HG03520 (cell line): Measurements from ENCODE around the gene SLC16A4.

ENCODE experiments used
- ATAC-seq: cut with Tn5 transposase; IDR thresholded peaks from one replicate; pipeline ENCODE4 v1.9.1; 2021; ENCODE audit warnings: mild to moderate bottlenecking, moderate library complexity; ENCODE audit not compliant: unreplicated experiment

Gene SLC16A4

GRCh38 chr1:110335265-110335664, 55.6 kb downstream of the SLC16A4 start:
- ATAC-seq, result no peak

- ATAC-seq, result no peak
Measured at GRCh38 chr1:110328700-110329099, 62.1 kb downstream of the SLC16A4 start.

GRCh38 chr1:110328274-110328673, 62.6 kb downstream of the SLC16A4 start:
- ATAC-seq, result no peak

GRCh38 chr1:110326826-110327225, 64.0 kb downstream of the SLC16A4 start:
- no peak for ATAC-seq

- no peak for ATAC-seq
Measured at GRCh38 chr1:110324667-110325066, 66.2 kb downstream of the SLC16A4 start.

GRCh38 chr1:110321846-110322245, 69.0 kb downstream of the SLC16A4 start:
- no peak for ATAC-seq

GRCh38 chr1:110321045-110321444, 69.8 kb downstream of the SLC16A4 start:
- ATAC-seq, result no peak

GRCh38 chr1:110320168-110320518, 70.7 kb downstream of the SLC16A4 start:
- ATAC-seq, result no peak

GRCh38 chr1:110319332-110320167, 71.3 kb downstream of the SLC16A4 start:
- no peak for ATAC-seq

- no peak for ATAC-seq
Measured at GRCh38 chr1:110318046-110318445, 72.8 kb downstream of the SLC16A4 start.

GRCh38 chr1:110316735-110317134, 74.1 kb downstream of the SLC16A4 start:
- ATAC-seq, result no peak
